Stimulated activated CD4-positive, alpha-beta T cell treated with anti-CD3 and anti-CD28 coated beads, Interleukin-2, amount 100 ng/mL, for 4 hours (primary cell): ENCODE measurements around the gene MINDY1.

Experiments
- DNase-seq: peaks from one replicate; pipeline ENCODE4 v3.0.0-alpha.2; 2020; ENCODE audit warnings: low read depth

Gene MINDY1

DNA sequence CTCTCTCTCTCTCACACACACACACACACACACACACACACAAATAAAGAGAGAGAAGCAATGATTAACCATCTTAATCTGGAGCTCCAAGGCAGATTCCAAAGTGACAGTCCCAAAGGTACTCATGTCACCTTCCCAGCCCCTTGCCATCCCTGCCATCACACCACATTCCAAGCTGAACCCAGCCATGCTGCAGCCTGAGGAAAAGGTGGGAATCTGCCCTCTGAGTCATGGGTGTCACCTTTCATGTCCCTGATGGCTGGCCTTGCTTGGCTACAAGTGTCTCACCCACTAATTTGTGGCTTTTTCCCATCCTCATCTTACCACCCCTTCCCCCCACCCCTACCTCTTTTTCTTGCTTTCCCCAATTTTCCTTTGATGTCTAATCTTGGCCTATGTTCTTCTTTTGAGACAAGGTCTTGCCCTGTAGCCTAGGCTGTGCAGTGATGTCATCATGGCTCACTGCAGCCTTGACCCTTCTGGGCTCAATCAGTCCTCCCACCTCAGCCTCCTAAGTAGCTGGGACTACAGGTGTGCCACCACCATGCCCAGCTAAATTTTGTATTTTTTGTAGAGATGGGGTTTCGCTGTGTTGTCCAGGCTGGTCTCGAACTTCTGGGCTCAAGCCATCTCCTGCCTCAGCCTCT lies 21.4 kb downstream of the MINDY1 start:
- DNase-seq = no peak

DNA sequence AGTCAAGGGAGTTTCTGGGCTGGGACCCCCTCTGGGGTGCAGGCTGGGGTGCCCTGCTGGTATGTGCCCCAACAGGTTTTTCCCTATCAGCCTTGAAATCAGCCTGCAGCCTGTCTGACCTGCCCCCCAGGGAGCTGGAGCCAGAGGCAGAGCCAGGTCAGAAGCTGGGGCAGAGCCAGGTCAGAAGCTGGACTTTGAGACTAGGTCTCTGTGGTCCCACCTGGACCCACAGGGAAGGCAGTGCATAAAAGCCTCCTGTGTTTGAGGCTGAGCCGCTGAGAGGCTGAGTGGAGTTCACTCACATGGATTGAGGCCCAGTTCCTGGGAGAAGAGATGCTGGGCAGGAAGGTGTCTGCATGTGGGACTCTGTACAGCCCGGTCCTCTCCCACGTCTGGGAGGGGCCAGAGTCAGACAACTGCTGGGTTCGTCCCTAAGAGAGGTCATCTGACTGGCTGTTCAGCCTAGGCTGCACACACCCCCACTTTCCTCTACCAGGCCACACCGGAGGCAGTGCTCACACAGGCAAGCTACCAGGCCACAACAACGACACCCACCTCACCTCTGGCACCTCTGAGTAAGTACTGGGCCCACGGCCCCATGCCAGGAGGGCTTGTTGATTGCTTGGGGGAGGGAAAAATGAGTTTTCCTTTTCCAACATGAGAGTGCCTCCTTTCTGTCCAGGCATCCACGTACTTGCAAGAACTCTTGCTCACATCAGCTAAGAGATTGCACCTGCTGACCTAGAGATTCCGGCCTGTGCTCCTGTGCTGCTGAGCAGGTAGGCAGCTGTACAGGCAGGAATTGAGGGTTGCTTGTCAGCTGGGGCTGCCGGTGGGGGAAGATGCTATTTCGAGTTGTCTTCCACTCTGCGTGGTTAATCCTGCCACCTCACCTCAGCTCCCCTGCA lies 24.6 kb downstream of the MINDY1 start, which contains the start of gene ANXA9:
Gene ANXA9, plus strand, starts transcription at position 488 of the 908 bp plus-strand sequence. CDS start 814 bp downstream, outside the sequence.
- no peak for DNase-seq

DNA sequence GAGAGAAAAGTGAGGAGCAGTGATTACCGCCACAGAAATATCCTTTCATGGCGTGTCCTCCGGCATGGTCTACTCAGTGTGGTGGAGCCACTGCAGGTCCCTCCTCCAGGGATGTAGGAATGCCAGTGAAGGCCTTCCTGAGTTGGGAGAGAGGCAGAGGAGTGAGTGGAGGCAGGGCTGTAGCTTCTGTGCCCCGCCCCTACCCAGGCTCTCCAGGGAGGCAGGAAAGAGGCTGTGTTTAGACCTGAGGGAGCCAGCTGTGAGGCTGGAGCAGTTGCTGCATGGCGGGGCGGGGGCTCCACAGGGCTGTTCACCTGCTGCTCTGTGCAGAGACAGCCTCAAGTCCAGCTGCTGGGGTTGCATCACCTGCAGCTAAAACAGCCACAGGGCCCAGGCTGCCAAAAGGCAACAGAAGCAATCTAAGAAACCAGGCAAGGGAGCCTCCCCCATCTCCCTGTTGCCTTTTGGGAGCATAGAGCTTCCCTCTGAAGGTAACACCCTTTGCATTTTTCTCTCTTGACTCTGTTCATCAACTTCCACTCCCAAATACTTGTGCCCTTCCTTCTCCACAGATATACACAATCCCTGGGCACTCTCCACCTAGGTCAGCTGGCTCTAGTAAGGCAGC lies 25.4 kb downstream of the MINDY1 start:
- no peak for DNase-seq

DNA sequence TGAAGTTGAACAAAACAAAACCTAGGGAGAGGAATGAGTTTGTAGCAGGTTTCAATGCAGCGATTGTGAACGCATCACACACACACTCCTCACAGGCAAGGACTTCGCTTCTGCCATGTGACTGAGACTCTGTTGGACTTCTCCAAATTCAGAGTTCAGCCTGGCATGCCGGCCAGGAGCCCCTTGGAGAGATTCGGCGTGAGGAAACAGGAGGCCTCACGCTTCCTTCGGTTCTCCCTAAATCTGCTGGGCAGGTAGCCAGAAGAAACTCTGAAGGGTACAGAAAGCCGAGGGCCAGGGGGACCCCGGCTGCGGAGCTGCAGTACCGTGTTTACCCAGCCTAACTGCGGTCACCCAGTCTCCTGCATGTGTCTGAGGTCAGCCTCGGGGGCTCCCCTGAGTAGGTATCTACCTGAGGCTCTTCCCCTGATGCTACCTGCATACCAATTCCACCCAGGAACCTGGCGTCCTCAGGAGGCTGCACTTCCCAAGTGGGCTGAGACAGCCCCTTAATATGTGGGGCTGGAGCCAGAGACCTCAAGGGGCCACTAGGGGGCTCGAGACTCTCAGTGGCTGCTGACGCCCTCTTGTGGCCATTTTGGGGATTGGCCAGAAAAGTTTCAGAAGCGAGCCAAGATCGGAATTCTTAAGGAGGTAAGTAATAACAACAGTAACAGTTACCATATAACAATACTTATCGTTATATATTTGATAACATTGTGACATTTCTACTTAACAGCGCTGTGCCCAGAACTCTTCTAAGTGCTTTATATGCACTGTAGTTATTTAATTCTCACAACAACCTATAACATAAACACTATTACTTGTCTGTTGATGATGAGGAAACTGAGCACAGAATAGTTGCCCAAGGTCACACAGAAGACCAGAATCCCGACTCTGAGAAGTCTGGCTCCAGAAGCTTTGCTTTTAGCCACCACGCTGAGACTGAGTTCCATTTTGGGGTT lies 27.3 kb downstream of the MINDY1 start:
- peak; percentile 80 for DNase-seq

DNA sequence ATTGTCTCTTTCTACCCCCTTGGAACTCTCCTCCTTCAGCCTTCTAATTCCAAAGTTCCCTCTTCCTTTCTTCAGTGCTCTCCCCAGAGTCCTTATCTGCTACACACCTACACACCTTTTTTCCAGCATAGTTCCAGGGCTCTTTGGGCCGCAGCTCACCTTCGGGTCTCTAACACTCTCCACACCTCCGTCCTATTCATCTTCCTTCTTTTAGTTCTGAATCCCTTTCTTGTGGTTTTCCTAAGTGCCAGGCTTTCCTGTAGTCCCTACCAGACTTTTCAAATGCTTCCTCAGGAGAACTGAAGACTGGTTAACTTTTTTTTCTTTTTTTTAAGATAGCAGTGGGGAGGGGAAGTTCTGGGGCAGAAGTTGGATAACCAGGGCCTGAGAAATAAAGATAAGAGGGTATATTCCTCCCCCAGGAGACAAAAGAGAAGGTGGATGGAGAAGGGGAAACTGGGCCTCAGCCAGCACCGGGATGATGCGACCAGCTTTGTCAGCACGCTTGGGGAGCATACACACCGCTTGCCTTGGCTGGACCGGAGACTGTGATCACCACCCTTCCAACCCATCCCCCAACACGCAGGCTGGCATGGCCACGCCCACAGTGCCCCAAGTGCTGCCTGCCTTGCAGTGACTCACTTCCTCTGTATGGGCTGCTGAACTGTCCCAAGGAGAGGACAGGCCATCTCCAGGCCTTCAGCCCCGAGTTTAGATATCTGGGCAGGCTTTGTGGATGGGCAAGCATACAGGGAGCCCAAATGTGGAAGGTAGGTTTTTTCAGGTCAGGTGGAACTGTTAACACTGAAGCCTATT lies 29.6 kb downstream of the MINDY1 start:
- DNase-seq = peak; percentile 58

DNA sequence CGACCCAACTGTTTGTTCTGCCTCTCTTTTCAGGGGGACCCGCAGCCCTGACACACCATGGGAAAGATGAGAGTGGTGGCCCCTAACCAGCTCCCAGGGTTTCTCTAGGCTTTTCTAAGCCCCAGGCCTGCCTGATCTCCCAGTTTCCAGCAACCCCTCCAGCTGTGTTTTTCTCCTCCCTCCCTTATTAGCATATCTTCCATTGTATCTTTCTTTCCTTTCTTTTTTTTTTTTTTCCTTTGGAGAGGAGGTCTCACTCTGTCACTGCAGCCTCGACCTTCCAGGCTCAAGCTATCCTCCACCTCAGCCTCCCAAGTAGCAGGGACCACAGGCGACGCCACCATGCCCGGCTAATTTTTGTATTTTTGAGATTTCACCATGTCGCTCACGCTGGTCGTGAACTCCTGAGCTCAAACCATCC lies 30.3 kb downstream of the MINDY1 start:
- no peak for DNase-seq

DNA sequence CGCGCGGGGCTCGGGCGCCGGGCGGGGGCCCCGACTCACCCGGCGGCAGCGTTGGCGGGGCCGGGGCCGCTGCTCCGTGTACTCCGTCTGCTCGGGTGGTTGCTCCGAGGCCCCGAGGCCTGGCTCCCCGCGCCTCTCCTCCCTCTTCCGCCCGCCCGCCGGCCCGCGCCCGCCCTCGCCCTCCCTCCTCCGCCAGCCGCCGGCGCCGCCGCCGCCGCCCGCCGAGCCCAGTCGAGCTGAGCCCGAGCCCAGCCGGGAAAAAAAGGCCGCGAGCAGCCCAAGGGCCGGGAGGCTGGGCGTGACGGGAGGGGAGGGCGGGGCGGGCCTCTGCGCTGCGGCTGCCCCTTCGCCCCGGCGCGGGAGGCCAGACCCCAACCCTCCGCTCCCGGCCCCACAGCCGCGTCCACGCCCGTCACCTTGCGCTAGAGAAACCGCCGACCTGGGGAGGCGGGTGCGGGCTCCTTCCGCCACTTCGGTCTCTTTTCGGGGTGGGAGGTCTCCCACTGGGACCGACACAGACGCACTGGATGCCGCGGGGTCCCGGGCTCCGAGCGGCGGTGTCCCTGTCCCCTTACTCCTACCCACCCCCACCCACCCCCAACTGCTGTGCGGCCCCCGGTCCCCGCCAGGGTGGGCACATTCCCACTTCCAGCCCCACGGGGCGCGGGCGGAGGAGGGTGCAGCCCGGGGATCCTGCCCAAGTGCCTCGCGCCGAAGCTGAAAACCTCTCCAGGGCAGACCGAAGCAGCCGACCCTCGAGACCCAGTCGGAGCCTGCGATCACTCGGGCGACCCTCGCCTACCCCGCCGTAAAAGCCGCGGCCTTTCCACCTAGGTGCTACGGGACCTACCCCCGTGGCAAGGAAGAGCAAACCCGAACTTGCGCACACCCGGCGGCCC lies 31.9 kb downstream of the MINDY1 start, which contains the start of gene CERS2:
Gene CERS2, minus strand, starts transcription at position 256 of the 899 bp plus-strand sequence. CDS start 5,745 bp downstream, outside the sequence.
- DNase-seq = peak; percentile 65

DNA sequence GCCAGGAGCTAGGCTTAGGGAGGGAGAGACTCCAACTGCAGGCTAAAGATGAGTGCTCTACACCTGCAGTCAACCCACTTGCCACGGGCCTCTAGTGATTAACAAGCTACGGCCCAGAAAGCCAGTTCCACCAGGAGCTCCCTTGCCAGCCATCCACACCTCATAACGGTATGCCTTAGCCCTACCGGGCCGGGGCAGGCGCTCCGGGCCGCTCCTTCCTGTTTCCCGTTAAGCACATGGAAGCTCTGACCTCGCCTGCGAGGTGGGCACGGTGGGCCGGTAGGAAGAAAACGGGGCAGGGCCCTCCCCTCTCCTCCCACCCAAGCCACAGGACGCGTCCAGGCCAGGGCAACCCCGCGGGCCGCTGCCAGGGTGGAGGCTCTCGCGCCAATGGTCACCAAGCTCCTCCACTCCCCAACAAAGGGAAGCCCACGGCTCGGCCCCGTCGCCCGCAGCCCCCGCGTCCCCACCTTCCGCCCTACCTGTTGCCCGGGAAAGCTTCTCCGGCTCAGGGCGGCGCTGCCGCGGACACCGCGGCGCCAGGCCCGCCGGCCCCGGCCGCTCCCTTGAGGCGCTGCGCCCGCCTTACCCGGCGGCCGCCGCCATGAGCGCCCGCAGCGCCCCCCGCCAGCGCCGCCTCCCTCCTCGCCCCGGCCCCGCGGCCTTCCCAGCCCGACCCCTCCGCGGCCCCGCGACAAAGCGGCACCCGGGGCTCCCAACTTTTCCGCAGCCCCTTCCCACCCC lies 32.7 kb downstream of the MINDY1 start:
- DNase-seq = peak; percentile 23

DNA sequence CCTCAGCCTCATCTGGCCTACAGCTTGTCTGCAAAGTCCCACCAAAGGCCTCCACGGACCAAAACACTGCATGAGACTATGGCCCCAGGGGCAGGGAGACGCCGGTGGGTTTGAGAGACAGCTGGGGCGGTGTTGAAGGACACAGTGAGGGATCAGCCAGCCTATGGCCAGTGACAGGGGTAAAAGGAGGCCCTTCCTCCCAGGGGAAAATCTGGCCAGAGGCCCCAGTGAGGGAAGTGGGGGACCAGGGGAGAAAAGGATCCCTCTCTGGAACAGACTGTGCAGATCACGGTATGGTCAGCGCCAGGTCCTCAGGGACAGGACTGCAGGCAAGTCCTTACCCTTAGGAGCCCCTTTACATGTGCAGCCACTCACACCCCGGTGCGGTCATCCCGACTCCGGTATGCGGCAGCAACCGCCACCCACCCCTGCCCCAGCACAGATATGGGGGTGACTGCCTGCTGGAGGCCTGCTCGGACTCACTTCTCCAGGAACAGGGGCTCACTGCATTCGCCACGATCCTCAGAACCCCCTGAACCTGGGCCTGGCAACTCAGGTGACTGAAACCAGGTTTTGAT lies 33.4 kb downstream of the MINDY1 start:
- DNase-seq = no peak

DNA sequence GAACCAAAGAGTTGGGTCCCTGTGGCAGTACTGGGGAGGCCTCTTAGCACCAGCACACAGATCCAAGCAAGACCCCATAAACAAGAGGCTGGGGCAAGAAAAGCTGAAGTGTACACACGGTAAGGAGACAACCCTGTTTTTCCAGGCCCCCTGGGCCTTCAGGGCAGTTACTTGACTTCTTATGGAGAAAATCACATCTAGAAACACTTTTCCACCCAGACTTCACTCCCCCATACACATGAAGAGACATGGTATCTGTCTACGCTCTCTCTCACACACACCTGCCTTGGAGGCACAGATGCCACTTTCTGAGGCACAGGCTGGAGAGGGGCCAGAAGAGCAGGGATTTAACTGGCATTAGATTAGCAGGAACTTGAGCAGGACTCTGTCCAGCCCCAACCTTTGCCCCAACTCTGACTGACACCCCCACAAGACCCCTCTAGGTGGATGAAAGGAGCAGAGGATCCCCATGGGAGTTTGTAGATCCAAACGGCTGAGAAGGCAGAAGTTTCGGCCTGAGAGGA lies 34.2 kb downstream of the MINDY1 start:
- no peak for DNase-seq

DNA sequence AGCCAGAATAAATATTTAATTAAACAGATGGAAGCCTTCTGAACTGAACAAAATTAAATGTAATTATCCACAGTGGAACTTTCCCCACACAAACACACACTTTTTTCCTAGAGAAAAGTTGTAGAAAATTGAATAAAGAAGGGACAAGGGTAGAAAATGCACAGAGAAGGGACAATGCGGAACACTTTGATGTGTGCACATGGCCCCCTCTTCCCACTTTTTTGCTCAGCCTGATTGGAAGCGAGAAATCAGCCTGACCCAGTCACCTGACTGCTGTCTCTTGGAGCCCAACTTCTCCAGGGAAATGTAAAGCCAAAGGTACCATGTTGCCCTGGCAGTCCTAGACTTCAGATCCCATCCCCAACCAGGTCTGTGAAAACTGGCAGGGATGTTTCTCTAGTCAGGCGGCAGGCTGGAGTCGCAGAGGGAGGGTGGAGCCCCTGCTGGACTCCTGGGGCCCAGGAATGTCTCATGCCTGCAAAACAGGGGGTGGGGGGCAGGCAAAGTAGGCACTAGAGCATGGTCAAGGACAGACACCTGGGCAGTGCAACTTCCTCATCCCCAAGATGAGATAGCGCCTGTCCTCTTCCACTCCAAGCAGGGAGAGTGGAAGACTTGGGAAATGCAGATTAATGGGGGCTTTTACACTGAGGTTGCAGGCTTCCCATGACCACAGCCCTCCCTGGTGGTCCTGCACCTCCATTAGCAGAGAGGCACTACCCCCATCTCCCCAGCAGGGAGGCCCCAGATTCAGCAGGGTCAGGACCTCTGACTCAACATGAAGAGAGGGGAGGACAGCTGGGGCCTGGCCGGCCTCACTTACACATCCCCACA lies 34.9 kb downstream of the MINDY1 start:
- DNase-seq = no peak

DNA sequence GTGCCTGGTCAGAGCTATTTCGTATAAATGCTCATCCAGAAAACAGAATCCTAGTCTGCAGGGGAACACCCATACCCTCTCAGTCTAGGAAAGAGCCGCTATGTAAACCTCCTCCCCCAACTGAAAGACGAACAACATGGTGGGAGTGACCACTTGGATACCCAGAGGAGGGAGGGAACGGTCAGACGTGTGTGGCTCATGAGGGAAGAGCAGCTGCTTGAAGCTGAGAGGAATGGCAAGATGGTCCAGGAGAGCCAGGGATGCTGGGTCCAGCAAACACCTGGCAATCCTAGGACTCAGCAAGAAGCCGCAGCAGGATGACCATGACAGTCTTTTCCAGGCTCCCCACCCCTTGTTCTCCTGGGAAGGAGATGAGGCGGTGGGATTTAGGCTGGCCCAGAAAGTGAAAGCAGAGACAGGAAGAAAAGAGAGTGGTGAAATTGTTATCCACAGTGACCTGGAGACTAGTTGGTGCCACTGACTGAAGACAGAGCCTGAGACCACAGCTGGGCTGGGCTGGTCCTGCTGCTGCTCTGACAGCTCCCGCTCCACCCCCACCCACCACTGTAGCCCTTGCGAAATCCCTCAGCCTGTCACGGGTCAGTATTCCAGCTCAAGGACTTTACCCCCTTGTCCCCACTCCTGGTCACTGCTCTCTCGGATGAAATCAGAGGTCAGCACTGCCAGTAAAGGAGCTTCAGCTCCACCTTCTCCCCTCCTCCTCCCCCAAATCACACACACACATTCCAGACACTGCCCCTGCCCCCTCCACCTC lies 35.7 kb downstream of the MINDY1 start:
- DNase-seq = no peak

DNA sequence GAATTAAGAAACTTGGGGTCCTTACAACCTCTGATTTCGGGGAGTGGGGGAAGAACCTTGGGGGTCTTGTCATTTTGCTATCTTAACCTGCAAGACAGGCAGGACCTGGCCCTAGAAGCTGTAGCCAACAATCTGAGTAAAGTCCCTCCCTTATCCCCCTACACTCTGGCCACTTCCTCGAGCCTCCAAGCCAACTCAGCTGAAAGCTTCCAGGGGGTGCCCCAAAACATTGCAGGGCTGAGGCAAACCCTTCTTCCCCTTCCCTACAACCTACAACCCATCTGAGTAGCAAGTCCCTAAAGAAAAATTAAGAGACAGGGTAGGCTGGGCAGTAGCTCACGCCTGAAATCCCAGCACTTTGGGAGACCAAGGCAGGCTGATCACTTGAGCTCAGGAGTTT lies 37.1 kb downstream of the MINDY1 start:
- no peak for DNase-seq

DNA sequence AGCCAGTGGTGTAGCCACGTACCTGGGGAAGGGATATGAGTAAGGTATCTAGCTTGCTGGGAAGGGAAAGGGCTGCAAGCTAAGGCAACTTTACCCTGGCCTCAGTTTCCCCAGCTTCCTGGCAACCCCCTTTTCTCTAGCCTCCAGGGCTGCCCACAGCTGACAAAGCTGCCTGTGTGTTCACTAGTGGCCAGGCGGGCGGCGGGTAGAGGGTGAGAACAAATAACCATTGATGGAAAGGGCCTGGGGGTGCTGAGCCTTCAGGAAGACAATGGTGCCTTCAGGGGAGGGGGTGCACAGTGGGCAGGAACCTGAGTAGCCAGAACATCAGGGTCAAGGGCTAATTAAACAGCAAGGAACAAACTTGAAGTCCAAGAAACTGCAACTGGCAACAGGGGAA lies 38.2 kb downstream of the MINDY1 start:
- no peak for DNase-seq

DNA sequence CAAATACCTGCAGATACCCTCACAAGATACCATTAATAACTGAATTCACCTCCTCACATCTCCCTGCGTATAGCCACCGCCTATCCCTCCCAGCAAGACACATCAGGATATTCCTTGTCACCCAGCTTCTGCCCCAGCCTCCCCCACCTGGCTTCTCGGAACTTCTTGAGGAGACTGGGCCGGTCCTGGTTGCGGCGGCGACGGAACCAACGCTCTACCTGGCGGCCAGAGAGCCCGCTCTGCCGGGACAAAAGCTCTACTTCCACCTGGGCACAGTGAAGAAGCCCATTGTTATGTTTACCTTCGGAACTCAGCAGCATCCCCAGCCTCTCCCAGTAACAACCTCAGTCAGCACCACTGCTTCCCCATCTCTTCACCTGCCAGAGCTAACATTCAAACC lies 38.8 kb downstream of the MINDY1 start:
- DNase-seq = no peak

DNA sequence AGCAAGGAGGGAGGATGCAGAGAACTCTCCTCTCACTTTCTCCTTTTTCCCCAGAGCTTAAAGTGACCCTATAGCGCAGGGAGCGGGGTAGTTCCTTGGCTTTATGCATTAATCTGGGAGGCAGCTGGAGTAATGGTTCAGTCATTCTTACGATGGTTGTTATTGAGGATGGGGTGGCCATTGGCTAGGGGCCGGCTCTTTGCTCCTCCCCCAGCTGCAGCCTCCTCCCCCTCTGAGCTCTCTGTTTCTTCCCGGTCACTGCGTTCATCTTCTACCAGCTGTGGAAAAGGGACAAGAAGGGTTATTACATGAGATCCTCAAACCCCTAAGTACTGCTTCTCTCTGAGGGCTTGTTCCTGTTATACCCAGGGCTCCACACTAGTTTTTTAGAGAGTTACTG lies 40.7 kb downstream of the MINDY1 start:
- DNase-seq = no peak

DNA sequence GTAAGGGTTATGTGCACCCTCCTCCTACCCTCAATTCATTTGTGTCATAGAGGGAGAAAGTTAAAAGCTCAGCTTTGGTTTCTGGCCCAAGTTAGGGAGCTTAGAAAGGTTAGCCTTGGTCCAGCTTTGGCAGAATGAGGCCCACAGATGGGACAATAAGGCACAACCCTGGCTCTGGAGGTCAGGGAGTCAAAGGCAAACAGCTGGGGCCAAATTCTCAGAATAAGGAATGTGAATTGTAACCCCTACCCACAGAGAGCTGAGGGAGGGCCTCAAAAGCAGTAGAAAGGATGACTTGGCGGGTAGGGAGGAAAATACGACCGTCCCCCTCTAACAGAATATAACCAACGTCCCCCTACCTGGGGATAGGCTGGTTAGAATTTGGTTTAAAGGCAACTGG lies 41.1 kb downstream of the MINDY1 start:
- DNase-seq = no peak
